Measurements from ENCODE around the gene MPV17.

- no peak for TF ChIP-seq CTCF (conservative IDR thresholded peaks at IDR 0.05)
- no peak for TF ChIP-seq ZFX (IDR thresholded peaks at IDR 0.05)
Observed at GRCh38 chr2:27313882-27314645, 8.8 kb downstream of the MPV17 start.

Data from C4-2B (cell line).